MM.1S (cell line): Measurements from ENCODE around the gene PDCD7.

Experiments
- DNase-seq: peaks from one replicate; pipeline ENCODE4 v3.0.0-alpha.2; 2015
- H2AFZ ChIP-seq: fragments of 300-600 bp; sonication (generic); 2 replicates; pipeline ENCODE4 v1.6.0; 2016; ENCODE audit warnings: antibody characterized with exemption, low read length
- H3F3A ChIP-seq: fragments of 300-600 bp; sonication (generic); 2 replicates; pipeline ENCODE4 v1.6.1; 2016; ENCODE audit warnings: mild to moderate bottlenecking, antibody characterized with exemption, low read length, moderate library complexity, mixed read lengths; ENCODE audit not compliant: insufficient read depth
- H3K27ac ChIP-seq: fragments of 300-600 bp; sonication (generic); 2 replicates; pipeline ENCODE4 v1.5.1; 2016; ENCODE audit warnings: mild to moderate bottlenecking, low read length
- H3K27me3 ChIP-seq: fragments of 300-600 bp; sonication (generic); replicated peaks from 2 replicates; pipeline ENCODE4 v1.6.0; 2016; ENCODE audit warnings: low read length; ENCODE audit not compliant: insufficient read depth
- H3K36me3 ChIP-seq: fragments of 300-600 bp; sonication (generic); replicated peaks from 2 replicates; pipeline ENCODE4 v1.6.1; 2016; ENCODE audit warnings: mild to moderate bottlenecking, low read length, mixed read lengths; ENCODE audit not compliant: insufficient read depth
- H3K4me1 ChIP-seq: fragments of 300-600 bp; sonication (generic); 2 replicates; pipeline ENCODE4 v1.6.1; 2016; ENCODE audit warnings: low read length, mixed read lengths
- H3K4me2 ChIP-seq: fragments of 300-600 bp; sonication (generic); 2 replicates; pipeline ENCODE4 v1.6.0; 2016; ENCODE audit warnings: low read depth, low read length
- H3K4me3 ChIP-seq: fragments of 300-600 bp; sonication (generic); 2 replicates; pipeline ENCODE4 v1.5.1; 2016; ENCODE audit warnings: low read length, mixed read lengths
- H3K79me2 ChIP-seq: fragments of 300-600 bp; sonication (generic); 2 replicates; pipeline ENCODE4 v1.6.1; 2016; ENCODE audit warnings: mixed run types, low read length, mixed read lengths
- H3K9ac ChIP-seq: fragments of 300-600 bp; sonication (generic); 2 replicates; pipeline ENCODE4 v1.6.1; 2016; ENCODE audit warnings: low read length, mixed read lengths
- H3K9me2 ChIP-seq: fragments of 300-600 bp; sonication (generic); replicated peaks from 2 replicates; pipeline ENCODE4 v1.6.1; 2016; ENCODE audit warnings: mild to moderate bottlenecking, low read length, mixed read lengths; ENCODE audit not compliant: insufficient read depth
- H3K9me3 ChIP-seq: fragments of 300-600 bp; sonication (generic); replicated peaks from 2 replicates; pipeline ENCODE4 v1.6.1; 2016; ENCODE audit warnings: mild to moderate bottlenecking, low read length, mixed read lengths; ENCODE audit not compliant: insufficient read depth
- H4K20me1 ChIP-seq: fragments of 300-600 bp; sonication (generic); 2 replicates; pipeline ENCODE4 v1.6.1; 2016; ENCODE audit warnings: mild to moderate bottlenecking, low read length, moderate library complexity, mixed read lengths; ENCODE audit not compliant: insufficient read depth
- CTCF ChIP-seq: fragments of 300-600 bp; sonication (generic); IDR thresholded peaks from 2 replicates; pipeline ENCODE4 v1.5.1; 2016; ENCODE audit warnings: antibody characterized with exemption, low read length, mixed read lengths
- EZH2 ChIP-seq: fragments of 300-600 bp; sonication (generic); optimal IDR thresholded peaks from 2 replicates; pipeline ENCODE3; 2017; ENCODE audit warnings: low read depth, mild to moderate bottlenecking, antibody characterized with exemption, low read length, mixed read lengths
- EZH2phosphoT487 ChIP-seq: fragments of 300-600 bp; sonication (generic); IDR thresholded peaks from 2 replicates; pipeline ENCODE4 v1.6.1; 2018; ENCODE audit warnings: antibody characterized with exemption, low read length

The PDCD7 gene

GRCh38 chr15:65088643-65089021 is 45.0 kb downstream of the PDCD7 start:
- H3F3A ChIP-seq, result no peaks in the 10 kb centered on the region
- no peaks in the 10 kb centered on the region for H4K20me1 ChIP-seq
- H3K27me3 ChIP-seq, result no peaks in the 10 kb centered on the region
- no peaks in the 10 kb centered on the region for H3K9me3 ChIP-seq
- no peak overlapping the region for H3K27ac ChIP-seq
- no peak overlapping the region for H3K4me3 ChIP-seq
- no peak overlapping the region for H2AFZ ChIP-seq
- no peaks in the 10 kb centered on the region for H3K4me1 ChIP-seq
- H3K9me2 ChIP-seq, result no peaks in the 10 kb centered on the region
- no peaks in the 10 kb centered on the region for H3K79me2 ChIP-seq
- H3K9ac ChIP-seq, result no peak overlapping the region
- H3K4me2 ChIP-seq, result no peak overlapping the region
- no peak for DNase-seq
- no peaks in the 10 kb centered on the region for H3K36me3 ChIP-seq
- no peak for TF ChIP-seq EZH2phosphoT487
- no peak for TF ChIP-seq EZH2
- no peak for TF ChIP-seq CTCF

GRCh38 chr15:65087873-65088642 is 45.5 kb downstream of the PDCD7 start:
- Histone ChIP-seq H3K79me2 (no peaks in the 10 kb centered on the region), H3K4me3 (no peak overlapping the region), H3K27ac (no peak overlapping the region), H3K9ac (no peak overlapping the region), H3K4me2 (no peak overlapping the region), H4K20me1 (no peaks in the 10 kb centered on the region), H3K9me3 (no peaks in the 10 kb centered on the region), H3F3A (no peaks in the 10 kb centered on the region), H3K4me1 (no peaks in the 10 kb centered on the region), H2AFZ (no peak overlapping the region), H3K27me3 (no peaks in the 10 kb centered on the region), H3K36me3 (no peaks in the 10 kb centered on the region), H3K9me2 (no peaks in the 10 kb centered on the region)
- no peak for TF ChIP-seq EZH2phosphoT487
- TF ChIP-seq EZH2, result no peak
- no peak for TF ChIP-seq CTCF
- DNase-seq, result no peak

- H2AFZ ChIP-seq, result no peak overlapping the region
- no peaks in the 10 kb centered on the region for H3K79me2 ChIP-seq
- no peaks in the 10 kb centered on the region for H3K9me2 ChIP-seq
- H3K36me3 ChIP-seq, result no peaks in the 10 kb centered on the region
- H3K4me1 ChIP-seq, result no peaks in the 10 kb centered on the region
- DNase-seq, result no peak
- H3K4me2 ChIP-seq, result no peak overlapping the region
- H3K4me3 ChIP-seq, result no peak overlapping the region
- no peaks in the 10 kb centered on the region for H3K9me3 ChIP-seq
- TF ChIP-seq CTCF (no peak), EZH2 (no peak), EZH2phosphoT487 (no peak)
- no peak overlapping the region for H3K9ac ChIP-seq
- H3K27me3 ChIP-seq, result 0 out of 2 replicates have a peak, but pooled peaks cover 3% of the 10 kb centered on the region
- H4K20me1 ChIP-seq, result no peaks in the 10 kb centered on the region
- H3F3A ChIP-seq, result no peaks in the 10 kb centered on the region
- H3K27ac ChIP-seq, result no peak overlapping the region
Measured at GRCh38 chr15:65087411-65087810, 46.2 kb downstream of the PDCD7 start.
